Uterus (tissue), 4 donors: Measurements from ENCODE around the gene LST1. TPM values are rescaled to one million over a fixed set of nuclear protein-coding genes. Genes with fewer than 3 reads are reported as not detected.

ENCODE experiments used
- DNase-seq, 2 donors: peaks; one replicate each; pipeline ENCODE4 v3.0.0-alpha.2; 2019 to 2020
- H3K27ac ChIP-seq, 2 donors: fragments of 200-600 bp; sonication (generic); 1 replicate in 1 of 2; 2 replicates in 1 of 2; pipeline ENCODE4 v1.5.1; 2016 to 2018
- H3K27me3 ChIP-seq, 2 donors: fragments of 200-600 bp; sonication (generic); one replicate each; pipeline ENCODE4 v1.5.1; 2018 to 2019; ENCODE audit warnings: control low read depth in 1 of 2
- H3K36me3 ChIP-seq, 2 donors: fragments of 200-600 bp; sonication (generic); one replicate each; pipeline ENCODE4 v1.5.1; 2019; ENCODE audit warnings: control low read depth in 1 of 2
- H3K4me1 ChIP-seq, 2 donors: fragments of 200-600 bp; sonication (generic); one replicate each; pipeline ENCODE4 v1.5.1; 2018 to 2019; ENCODE audit warnings: control low read depth in 1 of 2
- H3K4me3 ChIP-seq, 2 donors: fragments of 200-600 bp; sonication (generic); 1 replicate in 1 of 2; 2 replicates in 1 of 2; pipeline ENCODE4 v1.5.1; 2018 to 2019; ENCODE audit warnings: mild to moderate bottlenecking in 1 of 2
- H3K9me3 ChIP-seq, 2 donors: fragments of 200-600 bp; sonication (generic); one replicate each; pipeline ENCODE4 v1.5.1; 2019; ENCODE audit warnings: control low read depth in 1 of 2
- POLR2A ChIP-seq, 2 donors: fragments of 450-650 bp; IDR thresholded peaks; one replicate each; pipeline ENCODE4 v1.6.1; 2016; ENCODE audit warnings: antibody characterized with exemption in 2 of 2, mild to moderate bottlenecking in 1 of 2, moderate library complexity in 1 of 2
- intact Hi-C: fragments of 100-400 bp; cut with DNase I; formaldehyde crosslinking; loops from one replicate; pipeline ENCODE4 v1.15.1; 2023; ENCODE audit warnings: low total_unique reads
- total RNA-seq, 4 donors: library from RNA; depleted of rRNA in 3 of 4; stranded (reverse); fragments of >200 nt in 3 of 4; gene quantifications; one replicate each; pipeline versions ENCODE4 v1.1.0 to v1.2.4, GENCODE V29; 2014 to 2023
- TF ChIP-seq, protein P1 (sequence below), 4 experiments: fragments of 200-600 bp in 2 of 4; fragments of 450-650 bp in 2 of 4; sonication (generic) in 2 of 4; IDR thresholded peaks; one replicate each; pipeline ENCODE4 v1.5.1; 2016 to 2019; ENCODE audit warnings: antibody characterized with exemption in 4 of 4, mild to moderate bottlenecking in 2 of 4, moderate library complexity in 1 of 4
- donor health status: DM: yes; HTN: yes; CAD: no.

LST1 gene
- total RNA-seq, 4 donors from 2014 or later = 2.6 to 229 (median 3.2) TPM; not detected in 1

DNA sequence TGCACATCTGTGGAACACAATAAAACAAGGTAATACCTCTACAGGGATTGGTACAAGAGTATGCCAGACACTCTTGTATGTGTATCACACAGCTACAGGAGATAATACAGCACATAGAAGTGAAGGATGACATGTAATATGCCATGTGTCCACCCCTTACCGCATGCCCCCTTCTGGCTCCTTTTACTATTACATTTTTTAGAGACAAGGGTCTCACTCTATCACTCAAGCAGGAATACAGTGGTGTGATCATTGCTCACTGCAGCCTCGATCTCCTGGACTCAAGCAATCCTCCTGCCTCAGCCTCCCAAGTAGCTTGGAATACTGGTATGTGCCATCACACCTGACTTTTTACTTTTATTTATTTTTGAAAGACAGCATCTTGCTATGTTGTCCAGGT lies 10.9 kb downstream of the LST1 start:
- Histone ChIP-seq H3K4me1 (no peaks in the 10 kb centered on the region), H3K36me3 (no peaks in the 10 kb centered on the region), H3K4me3 (no peak overlapping the region), H3K27ac (no peak overlapping the region), H3K9me3 (no peaks in the 10 kb centered on the region), H3K27me3 (no peaks in the 10 kb centered on the region)
- TF ChIP-seq, protein P1, sequence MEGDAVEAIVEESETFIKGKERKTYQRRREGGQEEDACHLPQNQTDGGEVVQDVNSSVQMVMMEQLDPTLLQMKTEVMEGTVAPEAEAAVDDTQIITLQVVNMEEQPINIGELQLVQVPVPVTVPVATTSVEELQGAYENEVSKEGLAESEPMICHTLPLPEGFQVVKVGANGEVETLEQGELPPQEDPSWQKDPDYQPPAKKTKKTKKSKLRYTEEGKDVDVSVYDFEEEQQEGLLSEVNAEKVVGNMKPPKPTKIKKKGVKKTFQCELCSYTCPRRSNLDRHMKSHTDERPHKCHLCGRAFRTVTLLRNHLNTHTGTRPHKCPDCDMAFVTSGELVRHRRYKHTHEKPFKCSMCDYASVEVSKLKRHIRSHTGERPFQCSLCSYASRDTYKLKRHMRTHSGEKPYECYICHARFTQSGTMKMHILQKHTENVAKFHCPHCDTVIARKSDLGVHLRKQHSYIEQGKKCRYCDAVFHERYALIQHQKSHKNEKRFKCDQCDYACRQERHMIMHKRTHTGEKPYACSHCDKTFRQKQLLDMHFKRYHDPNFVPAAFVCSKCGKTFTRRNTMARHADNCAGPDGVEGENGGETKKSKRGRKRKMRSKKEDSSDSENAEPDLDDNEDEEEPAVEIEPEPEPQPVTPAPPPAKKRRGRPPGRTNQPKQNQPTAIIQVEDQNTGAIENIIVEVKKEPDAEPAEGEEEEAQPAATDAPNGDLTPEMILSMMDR (IDR thresholded peaks at IDR 0.05) = peak in 1 of 4 experiments; percentile 25
- no peak for TF ChIP-seq POLR2A (IDR thresholded peaks at IDR 0.05)
- intact Hi-C loops = loop anchor here (5.0 kb wide), 1 partner anchor 50 kb away; the partner anchor contains the start of genes ATP6V1G2 and NFKBIL1
- no peak for DNase-seq

DNA sequence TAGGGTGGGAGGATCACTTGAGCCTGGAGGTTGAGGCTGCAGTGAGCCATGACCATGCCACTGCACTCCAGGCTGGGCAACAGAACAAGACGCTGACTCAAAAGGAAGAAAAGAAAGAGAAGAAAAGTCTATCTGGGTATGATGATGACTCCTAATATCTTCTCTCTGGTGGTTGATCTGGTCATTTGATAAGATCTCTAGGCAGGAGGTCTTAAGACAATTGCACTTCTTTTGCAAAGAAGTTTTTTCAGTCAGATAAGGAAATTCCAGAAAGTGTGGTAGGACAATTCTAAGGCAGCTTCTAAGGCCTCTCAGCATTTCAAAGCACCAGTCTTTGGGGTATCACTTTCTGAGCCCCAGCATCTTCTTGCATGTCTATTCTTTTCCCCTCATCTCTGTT lies 21.2 kb downstream of the LST1 start:
- TF ChIP-seq, protein P1 (IDR thresholded peaks at IDR 0.05) = no peak
- TF ChIP-seq POLR2A (IDR thresholded peaks at IDR 0.05) = no peak
- H3K36me3 ChIP-seq = no peaks in the 10 kb centered on the region
- H3K27me3 ChIP-seq = no peaks in the 10 kb centered on the region
- no peak for DNase-seq
- H3K27ac ChIP-seq = no peak overlapping the region
- intact Hi-C loops = no loop called here
- no peaks in the 10 kb centered on the region for H3K9me3 ChIP-seq
- no peaks in the 10 kb centered on the region for H3K4me1 ChIP-seq
- H3K4me3 ChIP-seq = no peak overlapping the region

DNA sequence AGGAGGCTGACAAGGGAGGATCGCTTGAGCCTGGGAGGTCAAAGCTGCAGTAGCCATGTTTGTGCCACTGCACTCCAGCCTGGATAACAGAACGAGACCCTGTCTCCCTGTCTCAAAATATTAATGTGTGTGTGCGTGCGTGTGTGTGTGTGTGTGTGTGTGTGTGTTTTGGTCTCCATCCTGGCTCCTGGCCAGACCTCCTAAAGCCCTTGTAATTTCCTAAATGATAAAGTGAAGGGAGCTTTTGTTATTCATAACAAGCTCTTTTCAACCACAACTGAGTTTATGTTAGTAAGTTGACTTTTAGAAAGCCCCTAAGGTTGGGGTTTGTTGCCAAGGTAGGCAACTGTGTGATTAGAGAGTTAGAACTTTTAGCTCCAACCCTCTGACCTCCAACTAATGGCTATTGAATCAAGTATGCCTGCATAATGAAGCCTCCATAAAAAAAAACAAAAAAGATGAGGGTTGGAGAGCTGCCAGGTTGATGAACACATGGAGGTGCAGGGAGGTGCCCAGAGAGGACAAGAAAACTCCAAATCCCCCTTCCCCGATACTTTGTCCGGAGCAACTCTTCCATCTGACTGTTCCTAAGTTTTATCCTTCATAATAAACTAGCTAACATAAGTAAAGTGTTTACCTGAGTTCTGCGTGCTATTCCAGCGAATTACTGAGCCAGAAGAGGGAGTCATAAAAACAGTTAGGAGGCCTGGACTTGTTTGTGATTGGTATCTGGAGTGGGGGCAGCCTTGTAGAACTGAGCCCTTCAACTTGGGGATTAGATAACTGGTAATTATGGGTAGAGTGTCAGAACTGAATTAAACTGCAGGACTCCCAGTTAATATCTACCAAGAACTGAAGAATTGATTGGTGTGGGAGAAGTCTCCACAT lies 23.7 kb downstream of the LST1 start:
- TF ChIP-seq POLR2A (IDR thresholded peaks at IDR 0.05) = no peak
- TF ChIP-seq, protein P1 (IDR thresholded peaks at IDR 0.05) = no peak
- no peak overlapping the region for H3K4me3 ChIP-seq
- H3K27me3 ChIP-seq = no peaks in the 10 kb centered on the region
- H3K9me3 ChIP-seq = no peaks in the 10 kb centered on the region
- H3K27ac ChIP-seq = no peak overlapping the region
- DNase-seq = no peak
- intact Hi-C loops = no loop called here
- no peaks in the 10 kb centered on the region for H3K4me1 ChIP-seq
- no peaks in the 10 kb centered on the region for H3K36me3 ChIP-seq

DNA sequence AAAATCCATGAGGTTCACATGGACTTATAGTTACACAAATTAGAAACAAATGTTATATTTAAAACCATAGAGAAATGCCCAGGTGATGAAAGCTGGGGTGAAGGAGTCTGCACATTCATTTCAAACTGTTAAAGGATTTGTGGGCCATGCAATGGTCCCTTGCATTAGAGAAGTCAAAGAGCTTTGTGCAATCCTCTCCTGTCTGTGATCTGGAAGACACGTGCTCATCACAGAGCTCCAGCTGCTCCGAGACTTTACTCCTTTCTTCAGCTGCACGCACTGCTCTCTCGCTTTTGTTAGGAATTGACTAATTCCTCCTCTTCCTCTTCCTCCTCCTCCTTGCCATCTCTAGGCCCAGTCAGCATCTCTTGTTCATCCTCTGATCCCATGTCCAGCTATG lies 24.9 kb downstream of the LST1 start:
- TF ChIP-seq, protein P1 (IDR thresholded peaks at IDR 0.05) = no peak
- H3K4me3 ChIP-seq = no peak overlapping the region
- intact Hi-C loops = no loop called here
- H3K9me3 ChIP-seq = no peaks in the 10 kb centered on the region
- H3K27me3 ChIP-seq = no peaks in the 10 kb centered on the region
- H3K4me1 ChIP-seq = no peaks in the 10 kb centered on the region
- DNase-seq = no peak
- H3K27ac ChIP-seq = no peak overlapping the region
- H3K36me3 ChIP-seq = no peaks in the 10 kb centered on the region

DNA sequence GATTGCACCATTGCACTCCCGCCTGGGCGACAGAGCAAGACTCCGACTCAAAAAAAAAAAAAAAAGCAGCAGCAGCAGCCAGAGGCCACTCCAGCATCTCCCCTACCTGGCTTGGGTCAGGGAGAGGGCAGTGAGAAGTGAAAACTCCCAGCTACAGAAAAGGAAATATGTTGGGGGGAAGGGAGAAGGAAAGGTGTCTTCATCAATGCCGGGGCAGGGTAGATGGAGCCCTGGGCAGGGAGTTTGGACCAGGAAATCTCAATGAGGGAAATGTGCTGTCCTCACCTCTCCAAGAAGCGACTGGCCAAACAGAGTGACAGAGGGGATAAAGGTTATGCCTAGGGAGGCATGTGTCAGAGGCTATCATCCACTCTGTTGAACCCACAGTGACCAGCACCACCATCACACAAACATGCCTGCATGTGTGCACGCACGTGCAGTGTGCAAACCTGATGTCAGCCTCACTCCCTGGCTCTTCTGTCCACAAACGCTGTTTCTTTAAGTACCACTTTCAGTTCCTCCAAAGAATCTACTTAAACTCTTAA lies 28.1 kb downstream of the LST1 start:
- TF ChIP-seq, protein P1 (IDR thresholded peaks at IDR 0.05) = no peak
- TF ChIP-seq POLR2A (IDR thresholded peaks at IDR 0.05) = no peak
- no peak overlapping the region for H3K27ac ChIP-seq
- no peaks in the 10 kb centered on the region for H3K36me3 ChIP-seq
- DNase-seq = no peak
- intact Hi-C loops = no loop called here
- no peaks in the 10 kb centered on the region for H3K4me1 ChIP-seq
- no peak overlapping the region for H3K4me3 ChIP-seq
- no peaks in the 10 kb centered on the region for H3K9me3 ChIP-seq
- H3K27me3 ChIP-seq = no peaks in the 10 kb centered on the region
